Parathyroid adenoma (tissue), 2 donors: ENCODE measurements around the gene GPS1.
A peak's percentile ranks its signal among the peaks of the same experiment; 100 is the strongest.

Experiments
- H2AFZ ChIP-seq: fragments of 300-600 bp; sonication (generic); one replicate; pipeline ENCODE4 v1.7.0; 2017; ENCODE audit warnings: antibody characterized with exemption, mild to moderate bottlenecking
- H3K27ac ChIP-seq: fragments of 300-600 bp; sonication (generic); one replicate; pipeline ENCODE4 v1.7.0; 2017
- H3K27me3 ChIP-seq: fragments of 300-600 bp; sonication (generic); one replicate; pipeline ENCODE4 v1.7.0; 2017; ENCODE audit warnings: low read length; ENCODE audit not compliant: control insufficient read depth, insufficient read depth
- H3K36me3 ChIP-seq: fragments of 300-600 bp; sonication (generic); one replicate; pipeline ENCODE4 v1.7.0; 2017; ENCODE audit warnings: low read length; ENCODE audit not compliant: control insufficient read depth, insufficient read depth
- H3K4me1 ChIP-seq: fragments of 300-600 bp; sonication (generic); one replicate; pipeline ENCODE4 v1.7.0; 2017; ENCODE audit warnings: control low read depth
- H3K4me2 ChIP-seq: fragments of 300-600 bp; sonication (generic); one replicate; pipeline ENCODE4 v1.7.0; 2017; ENCODE audit warnings: low read length
- H3K4me3 ChIP-seq: fragments of 300-600 bp; sonication (generic); one replicate; pipeline ENCODE4 v1.7.0; 2017; ENCODE audit warnings: low read depth, low read length
- H3K79me2 ChIP-seq: fragments of 300-600 bp; sonication (generic); one replicate; pipeline ENCODE4 v1.7.0; 2017; ENCODE audit warnings: control low read depth
- H3K9ac ChIP-seq: fragments of 300-600 bp; sonication (generic); one replicate; pipeline ENCODE4 v1.7.0; 2017; ENCODE audit warnings: mild to moderate bottlenecking
- H3K9me3 ChIP-seq: fragments of 300-600 bp; sonication (generic); one replicate; pipeline ENCODE4 v1.7.0; 2017; ENCODE audit warnings: low read length; ENCODE audit not compliant: control insufficient read depth
- TF ChIP-seq, protein P1 (sequence below): fragments of 300-600 bp; sonication (generic); IDR thresholded peaks from one replicate; pipeline ENCODE4 v1.7.0; 2017; ENCODE audit warnings: antibody characterized with exemption, mild to moderate bottlenecking
- donor health status: primary hyperparathyroidism.

The GPS1 gene

DNA sequence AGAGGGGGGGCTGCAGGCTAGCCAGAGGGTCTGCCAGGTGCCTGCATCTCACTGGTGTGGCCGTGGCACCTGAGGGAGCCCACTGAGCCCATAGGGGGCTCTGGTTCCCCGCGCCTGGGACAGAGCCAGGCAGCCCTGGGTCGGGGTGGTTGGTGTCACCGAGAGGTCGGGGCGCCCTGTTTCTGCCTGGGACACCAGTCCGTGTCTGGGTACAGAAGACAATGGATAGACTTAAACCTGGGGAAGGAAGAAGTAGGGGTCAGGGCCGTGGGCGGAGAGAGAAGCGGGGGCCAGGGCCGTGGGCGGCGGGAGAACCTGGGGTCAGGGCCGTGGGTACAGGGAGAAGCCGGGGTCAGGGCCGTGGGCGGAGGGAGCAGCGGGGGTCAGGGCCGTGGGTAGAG, 3.1 kb upstream of the GPS1 start:
- Histone ChIP-seq H3K36me3 (no peaks in the 10 kb centered on the region), H3K9ac (no peak overlapping the region), H3K4me3 (no peak overlapping the region), H3K27me3 (no peaks in the 10 kb centered on the region), H3K79me2 (no peaks in the 10 kb centered on the region), H3K9me3 (no peaks in the 10 kb centered on the region), H2AFZ (no peak overlapping the region), H3K27ac (no peak overlapping the region), H3K4me2 (no peak overlapping the region), H3K4me1 (no peaks in the 10 kb centered on the region)
- TF ChIP-seq, protein P1, sequence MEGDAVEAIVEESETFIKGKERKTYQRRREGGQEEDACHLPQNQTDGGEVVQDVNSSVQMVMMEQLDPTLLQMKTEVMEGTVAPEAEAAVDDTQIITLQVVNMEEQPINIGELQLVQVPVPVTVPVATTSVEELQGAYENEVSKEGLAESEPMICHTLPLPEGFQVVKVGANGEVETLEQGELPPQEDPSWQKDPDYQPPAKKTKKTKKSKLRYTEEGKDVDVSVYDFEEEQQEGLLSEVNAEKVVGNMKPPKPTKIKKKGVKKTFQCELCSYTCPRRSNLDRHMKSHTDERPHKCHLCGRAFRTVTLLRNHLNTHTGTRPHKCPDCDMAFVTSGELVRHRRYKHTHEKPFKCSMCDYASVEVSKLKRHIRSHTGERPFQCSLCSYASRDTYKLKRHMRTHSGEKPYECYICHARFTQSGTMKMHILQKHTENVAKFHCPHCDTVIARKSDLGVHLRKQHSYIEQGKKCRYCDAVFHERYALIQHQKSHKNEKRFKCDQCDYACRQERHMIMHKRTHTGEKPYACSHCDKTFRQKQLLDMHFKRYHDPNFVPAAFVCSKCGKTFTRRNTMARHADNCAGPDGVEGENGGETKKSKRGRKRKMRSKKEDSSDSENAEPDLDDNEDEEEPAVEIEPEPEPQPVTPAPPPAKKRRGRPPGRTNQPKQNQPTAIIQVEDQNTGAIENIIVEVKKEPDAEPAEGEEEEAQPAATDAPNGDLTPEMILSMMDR: no peak

DNA sequence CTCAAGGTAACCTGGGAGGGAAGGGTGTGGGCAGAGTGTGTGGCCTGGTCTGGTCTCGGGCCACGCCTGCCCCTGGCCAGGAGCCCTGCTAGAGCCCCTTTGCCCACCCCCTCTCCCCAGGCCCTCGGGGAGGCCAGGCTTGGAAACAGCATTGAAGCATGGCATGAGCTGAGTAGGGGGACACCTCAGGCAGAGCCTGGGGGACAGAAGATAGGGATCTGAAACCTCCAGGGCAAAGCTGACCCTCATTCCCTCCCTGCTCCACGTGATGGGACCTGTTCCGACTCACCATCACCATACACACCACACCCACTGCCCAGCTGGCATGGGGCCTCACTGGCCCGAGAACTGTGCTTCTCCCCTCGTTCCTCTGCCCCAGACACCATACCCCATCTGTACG, 2.6 kb upstream of the GPS1 start:
- H3K4me3 ChIP-seq: no peak overlapping the region
- H3K27me3 ChIP-seq: no peaks in the 10 kb centered on the region
- H3K4me2 ChIP-seq: no peak overlapping the region
- H3K36me3 ChIP-seq: no peaks in the 10 kb centered on the region
- TF ChIP-seq, protein P1: no peak
- H3K9me3 ChIP-seq: no peaks in the 10 kb centered on the region
- no peak overlapping the region for H3K27ac ChIP-seq
- no peak overlapping the region for H2AFZ ChIP-seq
- H3K4me1 ChIP-seq: no peaks in the 10 kb centered on the region
- H3K79me2 ChIP-seq: no peaks in the 10 kb centered on the region
- H3K9ac ChIP-seq: no peak overlapping the region

DNA sequence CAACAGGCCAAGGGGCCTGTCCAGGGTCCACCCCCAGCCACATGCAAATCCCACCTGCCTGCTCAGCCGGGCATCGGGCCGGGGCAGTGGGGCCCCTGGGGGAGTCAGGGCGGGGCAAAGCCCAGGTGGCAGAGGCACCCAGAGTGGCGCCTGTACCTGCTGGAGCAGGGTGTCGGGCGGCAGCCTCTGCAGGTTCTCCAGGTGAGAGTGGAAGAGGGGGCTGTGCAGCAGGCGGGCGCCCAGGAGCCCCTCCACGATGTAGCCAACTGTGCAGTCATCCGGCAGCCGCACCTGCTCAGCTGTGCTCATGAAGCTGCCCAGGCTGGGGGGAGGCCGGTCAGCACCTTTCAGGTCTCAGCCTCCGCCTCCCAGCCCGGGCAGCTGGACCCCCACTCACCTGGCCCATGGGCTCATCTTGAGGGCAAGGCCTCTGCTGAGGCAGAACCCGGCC, 2.2 kb upstream of the GPS1 start:
- Histone ChIP-seq H3K4me3 (no peak overlapping the region), H3K79me2 (no peaks in the 10 kb centered on the region), H3K36me3 (no peaks in the 10 kb centered on the region), H3K27me3 (no peaks in the 10 kb centered on the region), H3K27ac (no peak overlapping the region), H3K4me2 (no peak overlapping the region), H3K4me1 (no peaks in the 10 kb centered on the region), H3K9ac (no peak overlapping the region), H3K9me3 (no peaks in the 10 kb centered on the region), H2AFZ (no peak overlapping the region)
- TF ChIP-seq, protein P1: no peak

DNA sequence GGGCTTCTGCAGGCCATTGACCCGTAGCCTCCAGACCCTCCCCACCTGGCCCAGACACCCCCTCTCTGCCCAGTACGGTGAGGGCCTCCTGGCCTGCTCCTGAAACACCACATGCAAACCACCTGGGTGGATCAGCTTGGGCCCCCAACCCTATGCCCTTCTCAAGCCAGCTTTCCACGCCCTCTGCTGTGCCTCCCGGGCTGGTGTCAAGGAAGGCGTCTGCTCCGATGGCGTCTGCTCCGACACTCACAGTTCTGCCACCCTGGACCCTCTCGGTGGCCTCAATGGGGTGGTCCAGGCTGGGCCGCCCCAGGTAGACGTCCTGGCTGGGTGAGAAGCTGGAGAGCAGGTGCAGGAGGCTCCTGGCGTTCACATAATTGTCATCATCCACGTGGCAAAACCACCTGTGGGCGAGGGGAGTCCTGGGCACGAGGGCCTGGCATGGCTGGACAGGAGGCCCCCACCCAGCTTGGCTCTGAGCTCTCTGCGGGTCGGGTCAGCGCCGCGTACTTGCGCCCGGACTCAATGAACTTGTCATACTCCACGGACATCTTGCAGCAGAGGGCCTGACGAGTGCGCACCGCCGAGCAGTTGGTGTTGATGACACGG, 1.4 kb upstream of the GPS1 start:
- Histone ChIP-seq H3K9me3 (no peaks in the 10 kb centered on the region), H3K27me3 (no peaks in the 10 kb centered on the region), H3K4me2 (peak overlapping the region; percentile 95), H3K9ac (no peak overlapping the region), H3K36me3 (no peaks in the 10 kb centered on the region), H2AFZ (no peak overlapping the region), H3K79me2 (no peaks in the 10 kb centered on the region), H3K27ac (no peak overlapping the region), H3K4me3 (peak overlapping the region; percentile 70), H3K4me1 (no peaks in the 10 kb centered on the region)
- TF ChIP-seq, protein P1: no peak
